Measurements from ENCODE around the gene GLCCI1. TPM values are rescaled to one million over a fixed set of nuclear protein-coding genes. Genes with fewer than 3 reads are reported as not detected.

GLCCI1 gene
- total and polyA plus RNA-seq, 11 donors = 1.5 to 10.8 (median 6.3) TPM

GRCh38 chr7:7932553-7932952 lies 36.0 kb upstream of the GLCCI1 start:
- no peak for ATAC-seq
- WGBS, 4 donors = 97 to 100% (median 99%) methylated on average over 3 of the region's 3 CpGs
- no peaks in the 10 kb centered on the region for H3K4me1 ChIP-seq

GRCh38 chr7:7933915-7934526 lies 34.6 kb upstream of the GLCCI1 start:
- intact Hi-C loops (cut with DNase I) = no loop called here
- no peak for ATAC-seq
- 83 to 100% (median 94%) methylated on average over 1 of the region's 1 CpG for WGBS, 4 donors
- Histone ChIP-seq H3K4me3 (no peak overlapping the region), H3K9me3 (no peaks in the 10 kb centered on the region), H3K27ac (no peak overlapping the region), H3K27me3 (no peaks in the 10 kb centered on the region), H3K36me3 (no peaks in the 10 kb centered on the region), H3K4me1 (no peaks in the 10 kb centered on the region)
- no peak for DNase-seq
- TF ChIP-seq CTCF (IDR thresholded peaks at IDR 0.05) (no peak), POLR2A (IDR thresholded peaks at IDR 0.05) (no peak)

More at GRCh38 chr7:7932553-7932952, 36.0 kb upstream of the GLCCI1 start:
- Histone ChIP-seq H3K4me3 (no peak overlapping the region), H3K9me3 (no peaks in the 10 kb centered on the region), H3K27me3 (no peaks in the 10 kb centered on the region), H3K27ac (no peak overlapping the region), H3K36me3 (no peaks in the 10 kb centered on the region)
- no peak for DNase-seq
- TF ChIP-seq POLR2A (IDR thresholded peaks at IDR 0.05) (no peak), CTCF (IDR thresholded peaks at IDR 0.05) (no peak)
- intact Hi-C loops (cut with DNase I) = no loop called here

- ATAC-seq = no peak
- Histone ChIP-seq H3K4me3 (no peak overlapping the region), H3K9me3 (no peaks in the 10 kb centered on the region), H3K27ac (no peak overlapping the region), H3K4me1 (no peaks in the 10 kb centered on the region), H3K36me3 (no peaks in the 10 kb centered on the region), H3K27me3 (no peaks in the 10 kb centered on the region)
- intact Hi-C loops (cut with DNase I) = no loop called here
- no peak for TF ChIP-seq CTCF (IDR thresholded peaks at IDR 0.05)
- no peak for TF ChIP-seq POLR2A (IDR thresholded peaks at IDR 0.05)
- WGBS, 4 donors = 89 to 95% (median 91%) methylated on average over 4 of the region's 4 CpGs
- no peak for DNase-seq
Measured at GRCh38 chr7:7934945-7935344, 33.7 kb upstream of the GLCCI1 start.

GRCh38 chr7:7938471-7938870 lies 30.1 kb upstream of the GLCCI1 start:
- ATAC-seq (no peak), DNase-seq (no peak)
- TF ChIP-seq POLR2A (IDR thresholded peaks at IDR 0.05) (no peak), CTCF (IDR thresholded peaks at IDR 0.05) (no peak)
- 85 to 96% (median 95%) methylated on average over 6 of the region's 6 CpGs for WGBS, 4 donors
- no peaks in the 10 kb centered on the region for H3K27me3 ChIP-seq
- intact Hi-C loops (cut with DNase I) = no loop called here
- H3K9me3 ChIP-seq = no peaks in the 10 kb centered on the region
- no peaks in the 10 kb centered on the region for H3K36me3 ChIP-seq
- H3K27ac ChIP-seq = no peak overlapping the region
- no peaks in the 10 kb centered on the region for H3K4me1 ChIP-seq
- no peak overlapping the region for H3K4me3 ChIP-seq
